K562 (cell line): ENCODE measurements around the gene RCHY1.

Source experiments
- CBX1 ChIP-seq: sonication (generic); IDR thresholded peaks from 2 replicates; pipeline ENCODE4 v1.6.1; 2016; ENCODE audit warnings: antibody characterized with exemption, low read depth, mild to moderate bottlenecking
- EP300 ChIP-seq: IDR thresholded peaks from 2 replicates; pipeline ENCODE4 v1.6.1; 2012; ENCODE audit warnings: low read length, improper control_type of control experiment
- HDAC6 ChIP-seq: IDR thresholded peaks from 2 replicates; pipeline ENCODE4 v1.6.1; 2012; ENCODE audit warnings: low read depth, mild to moderate bottlenecking, control low read depth, inconsistent platforms, low read length, moderate library complexity
- HOXB6 ChIP-seq: fragments of 250-450 bp; sonication (Bioruptor Pico); IDR thresholded peaks from 2 replicates; pipeline ENCODE4 v1.5.1; 2022; ENCODE audit warnings: mild to moderate bottlenecking, borderline replicate concordance
- PRPF4 ChIP-seq: fragments of 200-400 bp; formaldehyde crosslinking; IDR thresholded peaks from one replicate; pipeline ENCODE4 v1.6.1; 2017; ENCODE audit warnings: low read length, low read depth, mild to moderate bottlenecking; ENCODE audit not compliant: insufficient read depth, poor library complexity, severe bottlenecking
- RREB1 ChIP-seq: fragments of 250-450 bp; sonication (Bioruptor Pico); IDR thresholded peaks from 2 replicates; pipeline ENCODE4 v1.4.0; 2020
- TAL1 ChIP-seq: fragments of 450-650 bp; IDR thresholded peaks from 2 replicates; pipeline ENCODE4 v1.6.1; 2016; ENCODE audit warnings: mild to moderate bottlenecking
- ZNF24 ChIP-seq: fragments of 450-650 bp; IDR thresholded peaks from 2 replicates; pipeline ENCODE4 v1.6.1; 2016
- TF ChIP-seq, protein P1 (sequence below), 3 experiments: IDR thresholded peaks in 2 of 3; conservative IDR thresholded peaks in 1 of 3; 2 replicates each; pipeline ENCODE4 v1.5.1; 2011 to 2012; ENCODE audit warnings: low read length in 3 of 3, mild to moderate bottlenecking in 3 of 3, control low read depth in 2 of 3, improper control_type of control experiment in 1 of 3, inconsistent platforms in 1 of 3, low read depth in 1 of 3, mixed read lengths in 1 of 3, moderate library complexity in 1 of 3; ENCODE audit not compliant: insufficient read depth in 2 of 3
- TF ChIP-seq, protein P2 (sequence below): fragments of 250-450 bp; sonication (Bioruptor Pico); IDR thresholded peaks from 2 replicates; pipeline ENCODE4 v1.4.0; 2020; ENCODE audit warnings: mild to moderate bottlenecking, moderate library complexity, borderline replicate concordance

- TF ChIP-seq PRPF4 (no peak), HDAC6 (no peak), EP300 (no peak), ZNF24 (no peak), RREB1 (CRISPR knock-in tag) (no peak), CBX1 (no peak), TAL1 (no peak), HOXB6 (CRISPR knock-in tag) (no peak)
- TF ChIP-seq, protein P1, sequence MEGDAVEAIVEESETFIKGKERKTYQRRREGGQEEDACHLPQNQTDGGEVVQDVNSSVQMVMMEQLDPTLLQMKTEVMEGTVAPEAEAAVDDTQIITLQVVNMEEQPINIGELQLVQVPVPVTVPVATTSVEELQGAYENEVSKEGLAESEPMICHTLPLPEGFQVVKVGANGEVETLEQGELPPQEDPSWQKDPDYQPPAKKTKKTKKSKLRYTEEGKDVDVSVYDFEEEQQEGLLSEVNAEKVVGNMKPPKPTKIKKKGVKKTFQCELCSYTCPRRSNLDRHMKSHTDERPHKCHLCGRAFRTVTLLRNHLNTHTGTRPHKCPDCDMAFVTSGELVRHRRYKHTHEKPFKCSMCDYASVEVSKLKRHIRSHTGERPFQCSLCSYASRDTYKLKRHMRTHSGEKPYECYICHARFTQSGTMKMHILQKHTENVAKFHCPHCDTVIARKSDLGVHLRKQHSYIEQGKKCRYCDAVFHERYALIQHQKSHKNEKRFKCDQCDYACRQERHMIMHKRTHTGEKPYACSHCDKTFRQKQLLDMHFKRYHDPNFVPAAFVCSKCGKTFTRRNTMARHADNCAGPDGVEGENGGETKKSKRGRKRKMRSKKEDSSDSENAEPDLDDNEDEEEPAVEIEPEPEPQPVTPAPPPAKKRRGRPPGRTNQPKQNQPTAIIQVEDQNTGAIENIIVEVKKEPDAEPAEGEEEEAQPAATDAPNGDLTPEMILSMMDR (IDR thresholded peaks at IDR 0.05 in 2 of 3, conservative IDR thresholded peaks at IDR 0.05 in 1 of 3; ENCODE audit: insufficient read depth in 2 of 3, low read depth in 1 of 3, low read length in 3 of 3) = no peak
- TF ChIP-seq, protein P2, sequence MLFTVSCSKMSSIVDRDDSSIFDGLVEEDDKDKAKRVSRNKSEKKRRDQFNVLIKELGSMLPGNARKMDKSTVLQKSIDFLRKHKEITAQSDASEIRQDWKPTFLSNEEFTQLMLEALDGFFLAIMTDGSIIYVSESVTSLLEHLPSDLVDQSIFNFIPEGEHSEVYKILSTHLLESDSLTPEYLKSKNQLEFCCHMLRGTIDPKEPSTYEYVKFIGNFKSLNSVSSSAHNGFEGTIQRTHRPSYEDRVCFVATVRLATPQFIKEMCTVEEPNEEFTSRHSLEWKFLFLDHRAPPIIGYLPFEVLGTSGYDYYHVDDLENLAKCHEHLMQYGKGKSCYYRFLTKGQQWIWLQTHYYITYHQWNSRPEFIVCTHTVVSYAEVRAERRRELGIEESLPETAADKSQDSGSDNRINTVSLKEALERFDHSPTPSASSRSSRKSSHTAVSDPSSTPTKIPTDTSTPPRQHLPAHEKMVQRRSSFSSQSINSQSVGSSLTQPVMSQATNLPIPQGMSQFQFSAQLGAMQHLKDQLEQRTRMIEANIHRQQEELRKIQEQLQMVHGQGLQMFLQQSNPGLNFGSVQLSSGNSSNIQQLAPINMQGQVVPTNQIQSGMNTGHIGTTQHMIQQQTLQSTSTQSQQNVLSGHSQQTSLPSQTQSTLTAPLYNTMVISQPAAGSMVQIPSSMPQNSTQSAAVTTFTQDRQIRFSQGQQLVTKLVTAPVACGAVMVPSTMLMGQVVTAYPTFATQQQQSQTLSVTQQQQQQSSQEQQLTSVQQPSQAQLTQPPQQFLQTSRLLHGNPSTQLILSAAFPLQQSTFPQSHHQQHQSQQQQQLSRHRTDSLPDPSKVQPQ (CRISPR knock-in tag) = no peak
These were observed 38.2 kb upstream of the RCHY1 start for GRCh38 chr4:75552452-75552851.
